GM13976 (cell line): ENCODE data around the gene WNT7B.

Experiments
- DNase-seq: peaks from one replicate; pipeline ENCODE4 v3.0.0; 2012; ENCODE audit warnings: low spot score
- in situ Hi-C: fragments of 300-500 bp; cut with MboI; formaldehyde crosslinking; loops from one replicate; pipeline ENCODE4 v1.12.0; 2022; ENCODE audit warnings: low sequenced_read_pairs, mixed read lengths, inconsistent platforms; ENCODE audit not compliant: unreplicated experiment
- TF ChIP-seq, protein P1 (sequence below): IDR thresholded peaks from 2 replicates; pipeline ENCODE4 v1.5.1; 2012; ENCODE audit warnings: borderline replicate concordance, mild to moderate bottlenecking; ENCODE audit not compliant: insufficient read depth; ENCODE audit errors: extremely low read depth, missing control alignments, control extremely low read depth

Gene WNT7B

DNA sequence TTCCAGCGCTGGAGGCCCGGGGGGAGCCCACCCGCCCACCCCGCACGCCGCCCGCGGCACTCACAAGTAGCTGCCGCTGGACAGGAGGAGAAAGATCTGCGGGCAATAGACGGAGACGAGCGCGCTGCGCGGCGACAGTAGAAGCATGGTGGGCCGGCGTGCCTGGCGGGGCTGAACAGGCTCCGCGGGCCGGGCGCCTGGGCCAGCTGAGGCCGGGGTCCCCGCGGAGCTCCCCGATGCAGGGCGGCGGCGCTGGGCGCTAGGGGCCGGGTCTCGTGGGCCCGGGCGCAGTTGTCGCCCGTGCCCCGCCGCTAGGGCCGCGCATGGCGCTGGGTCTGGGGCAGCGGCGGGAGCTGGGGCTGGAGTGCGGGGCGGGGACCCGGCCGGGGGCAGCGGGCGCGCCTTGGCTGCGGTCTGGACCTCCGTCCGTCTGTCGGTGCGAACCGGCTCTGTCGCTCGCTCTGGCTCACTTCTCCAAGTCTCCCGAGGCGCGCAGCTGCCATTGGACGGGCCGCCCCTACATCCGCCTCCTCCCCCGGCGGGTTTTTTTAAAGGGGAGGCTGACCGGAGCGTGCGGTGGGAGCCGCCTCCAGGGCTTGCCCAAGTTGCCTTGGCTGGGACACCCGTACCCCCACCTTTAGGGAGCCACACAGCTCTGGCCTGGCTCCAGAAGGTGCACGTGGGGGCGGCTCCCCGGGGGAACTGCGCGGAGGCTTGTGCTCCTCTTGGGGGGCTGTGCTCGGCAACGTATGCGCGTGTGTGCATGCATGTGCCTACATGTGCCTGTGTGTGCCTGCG lies 4.7 kb downstream of the WNT7B start:
- TF ChIP-seq, protein P1, sequence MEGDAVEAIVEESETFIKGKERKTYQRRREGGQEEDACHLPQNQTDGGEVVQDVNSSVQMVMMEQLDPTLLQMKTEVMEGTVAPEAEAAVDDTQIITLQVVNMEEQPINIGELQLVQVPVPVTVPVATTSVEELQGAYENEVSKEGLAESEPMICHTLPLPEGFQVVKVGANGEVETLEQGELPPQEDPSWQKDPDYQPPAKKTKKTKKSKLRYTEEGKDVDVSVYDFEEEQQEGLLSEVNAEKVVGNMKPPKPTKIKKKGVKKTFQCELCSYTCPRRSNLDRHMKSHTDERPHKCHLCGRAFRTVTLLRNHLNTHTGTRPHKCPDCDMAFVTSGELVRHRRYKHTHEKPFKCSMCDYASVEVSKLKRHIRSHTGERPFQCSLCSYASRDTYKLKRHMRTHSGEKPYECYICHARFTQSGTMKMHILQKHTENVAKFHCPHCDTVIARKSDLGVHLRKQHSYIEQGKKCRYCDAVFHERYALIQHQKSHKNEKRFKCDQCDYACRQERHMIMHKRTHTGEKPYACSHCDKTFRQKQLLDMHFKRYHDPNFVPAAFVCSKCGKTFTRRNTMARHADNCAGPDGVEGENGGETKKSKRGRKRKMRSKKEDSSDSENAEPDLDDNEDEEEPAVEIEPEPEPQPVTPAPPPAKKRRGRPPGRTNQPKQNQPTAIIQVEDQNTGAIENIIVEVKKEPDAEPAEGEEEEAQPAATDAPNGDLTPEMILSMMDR: no peak
- DNase-seq: no peak
- in situ Hi-C loops: no loop called here

DNA sequence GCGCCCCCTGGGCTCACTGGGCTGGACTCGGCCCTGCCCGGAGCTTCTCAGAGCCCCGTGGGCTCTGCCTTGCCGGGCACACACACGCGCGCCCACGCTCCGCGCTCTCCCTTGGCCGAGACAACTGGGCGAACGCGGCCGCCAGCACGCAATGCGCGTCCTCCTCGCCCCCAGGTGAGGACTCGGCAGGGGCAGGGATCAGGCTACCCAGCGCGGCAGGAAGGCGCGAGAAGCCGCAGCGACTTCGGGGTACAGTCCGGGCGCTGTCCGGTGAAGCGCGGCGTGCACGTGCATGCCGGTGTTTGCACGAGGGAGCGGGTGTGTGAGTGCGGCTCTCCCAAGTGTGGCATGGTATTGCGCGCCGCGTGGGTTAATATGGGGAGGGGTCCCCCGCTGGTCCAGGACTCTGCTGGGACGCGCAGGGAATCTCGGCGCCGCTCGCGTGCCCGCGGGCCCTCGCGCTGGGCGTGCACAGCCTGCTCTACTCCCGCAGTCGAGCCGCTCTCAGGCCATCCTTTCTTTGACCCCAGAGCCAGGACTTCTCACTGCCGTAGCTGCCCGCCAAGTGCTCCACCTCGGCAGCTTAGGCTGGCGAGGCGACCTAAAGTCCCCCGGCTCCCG lies 5.4 kb downstream of the WNT7B start:
- no peak for DNase-seq
- in situ Hi-C loops: no loop called here
- TF ChIP-seq, protein P1: no peak

DNA sequence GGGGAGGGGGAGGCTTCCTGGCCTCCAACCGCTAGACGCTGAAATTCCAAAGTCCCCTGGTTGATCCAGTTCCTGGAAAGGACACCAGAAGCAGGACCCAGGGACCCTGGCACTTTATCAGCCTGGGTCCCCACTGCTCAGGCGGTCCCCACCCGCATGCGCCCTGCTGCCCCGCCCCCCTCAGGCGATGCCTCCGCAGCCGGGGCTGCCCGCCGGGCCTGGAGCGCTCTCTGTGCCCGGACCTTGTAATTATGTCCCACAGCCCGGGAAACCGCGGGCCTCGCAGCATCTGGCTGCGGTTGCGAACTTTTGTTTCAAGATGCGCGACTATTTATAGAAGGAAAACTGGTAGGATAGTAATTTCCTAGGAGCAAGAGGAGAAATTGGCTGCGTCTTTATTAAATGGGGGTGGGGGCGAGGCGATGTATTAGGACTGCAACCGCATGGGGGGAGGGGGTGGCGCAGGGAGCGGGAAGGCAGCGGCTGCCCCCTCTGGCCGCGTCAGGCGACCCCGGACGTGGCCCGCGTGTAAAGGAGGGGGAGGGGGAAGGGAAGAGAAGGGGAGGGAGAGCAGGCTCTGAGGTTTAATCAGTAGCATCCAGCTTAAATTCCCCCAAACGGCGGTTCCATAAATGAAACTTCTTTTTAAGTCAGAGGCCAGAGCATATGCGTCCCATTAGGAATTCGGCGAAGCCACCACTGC lies 6.1 kb downstream of the WNT7B start:
- DNase-seq: no peak
- in situ Hi-C loops: no loop called here
- TF ChIP-seq, protein P1: no peak

DNA sequence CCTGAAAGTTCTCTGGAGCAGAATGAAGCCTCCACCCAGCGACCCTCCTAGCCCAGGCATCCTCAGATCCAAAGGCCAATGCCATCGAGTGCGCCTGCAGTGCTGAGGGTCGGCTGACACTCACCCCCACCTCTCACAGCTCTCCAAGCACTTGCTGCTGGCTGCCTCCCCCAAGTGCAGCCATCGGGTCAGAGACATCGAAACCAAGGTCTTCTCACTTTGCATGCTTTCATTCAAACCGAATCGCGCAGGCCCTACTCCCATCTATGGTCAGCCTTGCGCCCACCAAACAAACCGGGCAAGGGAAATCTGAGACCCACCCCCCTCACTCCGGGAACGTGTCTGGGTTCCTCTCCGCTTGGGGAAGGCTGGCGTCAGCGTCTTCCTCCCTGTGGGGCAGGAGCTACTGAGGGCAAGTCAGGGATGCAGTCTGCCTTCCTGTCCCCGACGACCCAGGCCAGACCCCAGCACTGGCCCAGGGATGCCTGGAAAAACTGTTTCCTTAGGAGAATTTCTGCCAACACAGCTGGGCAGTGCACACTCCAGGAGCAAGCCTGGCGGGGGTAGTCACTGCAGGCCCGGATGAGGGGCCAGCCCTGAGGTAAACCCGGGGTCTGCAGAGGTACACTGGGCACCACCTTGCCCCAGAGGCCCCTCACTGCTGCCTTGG lies 7.0 kb downstream of the WNT7B start:
- DNase-seq: no peak
- in situ Hi-C loops: loop anchor here (5.0 kb wide), 1 partner anchor 393 kb away; no protein-coding TSS in a partner anchor
- TF ChIP-seq, protein P1: no peak

DNA sequence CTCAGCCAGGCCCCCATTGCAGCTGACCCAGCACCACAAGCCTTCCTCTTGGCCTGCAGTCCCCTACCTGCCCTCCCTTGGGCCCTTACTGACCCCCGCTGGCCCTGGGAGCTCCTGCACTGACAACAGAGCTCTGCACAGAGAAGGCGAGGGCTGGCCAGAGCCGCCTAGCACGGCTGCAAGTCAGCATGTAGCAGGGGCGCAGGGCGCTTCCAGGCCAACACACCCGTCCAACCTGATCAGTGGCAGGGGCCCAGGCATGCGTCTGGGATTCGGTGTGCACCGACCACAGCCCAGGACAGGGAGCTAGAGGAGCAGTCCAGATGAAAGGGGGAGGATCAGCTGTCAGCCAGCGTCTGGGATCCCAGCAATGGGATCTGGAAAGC lies 7.6 kb downstream of the WNT7B start:
- DNase-seq: no peak
- in situ Hi-C loops: loop anchor here (5.0 kb wide), 1 partner anchor 392 kb away; no protein-coding TSS in a partner anchor
- TF ChIP-seq, protein P1: no peak
